GM18519 (cell line): ENCODE measurements around the gene ABCC6.
"Not testable (repeated sequence)": the region's sequence is repeated elsewhere in the genome, so short reads cannot be mapped to it uniquely, and the experiment has no call there.

Source experiments
- ATAC-seq: cut with Tn5 transposase; IDR thresholded peaks from one replicate; pipeline ENCODE4 v1.9.1; 2021; ENCODE audit warnings: mild to moderate bottlenecking, moderate library complexity; ENCODE audit not compliant: unreplicated experiment, low FRiP score

ABCC6 gene

GRCh38 chr16:16163571-16163970 is 59.7 kb downstream of the ABCC6 start:
- no peak for ATAC-seq

DNA sequence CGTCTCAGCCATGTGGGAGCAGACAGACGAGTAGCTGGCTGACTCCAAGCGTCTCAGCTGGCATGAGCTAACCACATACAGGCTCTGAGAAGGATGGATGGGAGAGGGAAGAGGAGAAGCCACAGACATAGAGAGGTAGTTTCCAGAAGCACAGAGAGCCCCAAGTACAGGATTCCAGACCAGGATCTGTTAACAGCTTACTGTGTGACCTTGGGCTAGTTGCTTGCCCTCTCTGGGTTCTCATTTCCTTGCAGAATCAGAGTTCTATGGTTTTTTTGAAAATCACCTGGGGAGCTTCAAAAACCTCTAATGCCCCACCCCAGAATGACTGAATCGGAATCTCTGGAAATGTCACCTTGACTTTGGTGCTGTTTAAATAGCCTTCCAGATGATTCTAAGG is 60.2 kb downstream of the ABCC6 start:
- no peak for ATAC-seq

GRCh38 chr16:16162591-16162990 is 60.7 kb downstream of the ABCC6 start:
- ATAC-seq, result no peak

DNA sequence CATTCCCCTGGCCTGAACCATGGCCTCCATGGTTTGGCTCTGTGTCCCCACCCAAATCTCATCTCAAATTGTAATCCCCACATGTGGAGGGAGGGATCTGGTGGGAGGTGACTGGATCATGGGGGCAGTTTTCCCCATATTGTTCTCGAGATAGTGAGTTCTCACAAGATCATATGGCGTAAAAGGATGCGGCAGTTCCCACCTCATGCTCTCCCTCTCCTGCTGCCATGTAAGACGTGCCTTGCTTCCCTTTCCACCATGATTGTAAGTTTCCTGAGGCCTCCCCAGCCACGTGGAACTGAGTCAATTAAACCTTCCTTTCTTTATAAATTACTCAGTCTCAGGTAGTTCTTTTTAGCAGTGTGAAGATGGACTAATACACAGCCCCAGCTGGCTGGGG is 61.5 kb downstream of the ABCC6 start:
- not testable (repeated sequence) for ATAC-seq

DNA sequence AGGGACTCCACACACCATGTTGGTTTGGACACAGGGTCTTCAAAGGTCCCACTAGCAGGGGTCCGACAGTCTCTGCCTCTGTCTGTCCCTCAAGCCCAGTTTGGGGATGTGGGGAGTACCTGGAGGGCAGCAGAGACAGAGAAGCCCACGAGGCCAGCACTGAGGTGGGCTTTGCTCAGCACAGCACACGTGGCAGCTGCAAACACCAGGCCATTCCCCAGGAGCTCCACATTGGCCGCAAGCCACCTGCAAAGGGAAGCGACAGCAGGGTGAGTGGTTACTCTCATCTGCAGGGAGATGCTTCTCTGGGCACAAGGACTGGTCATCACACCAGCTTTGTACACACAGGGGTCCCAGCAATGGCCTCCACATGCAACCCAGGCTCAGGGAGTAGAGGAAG is 62.0 kb downstream of the ABCC6 start:
- ATAC-seq, result no peak

DNA sequence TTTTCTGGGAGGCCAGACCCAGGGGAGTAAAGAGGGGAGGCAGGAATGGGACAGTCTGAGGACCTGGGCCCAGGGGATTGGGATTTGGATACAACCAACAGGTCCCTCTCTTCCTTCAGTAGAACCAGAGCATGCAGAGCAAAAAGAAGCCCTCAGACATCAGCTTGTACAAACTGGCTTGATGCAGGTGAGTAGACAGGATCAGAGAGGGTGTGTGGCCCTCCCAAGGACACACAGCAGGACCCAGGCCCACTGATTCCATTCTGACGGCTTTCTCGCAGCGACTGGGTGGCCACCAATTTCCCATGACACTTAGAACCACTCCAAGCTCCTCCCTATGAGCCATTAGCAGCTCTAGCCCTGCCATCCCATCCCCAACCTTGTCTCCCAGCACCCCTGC is 63.6 kb downstream of the ABCC6 start:
- ATAC-seq, result no peak

DNA sequence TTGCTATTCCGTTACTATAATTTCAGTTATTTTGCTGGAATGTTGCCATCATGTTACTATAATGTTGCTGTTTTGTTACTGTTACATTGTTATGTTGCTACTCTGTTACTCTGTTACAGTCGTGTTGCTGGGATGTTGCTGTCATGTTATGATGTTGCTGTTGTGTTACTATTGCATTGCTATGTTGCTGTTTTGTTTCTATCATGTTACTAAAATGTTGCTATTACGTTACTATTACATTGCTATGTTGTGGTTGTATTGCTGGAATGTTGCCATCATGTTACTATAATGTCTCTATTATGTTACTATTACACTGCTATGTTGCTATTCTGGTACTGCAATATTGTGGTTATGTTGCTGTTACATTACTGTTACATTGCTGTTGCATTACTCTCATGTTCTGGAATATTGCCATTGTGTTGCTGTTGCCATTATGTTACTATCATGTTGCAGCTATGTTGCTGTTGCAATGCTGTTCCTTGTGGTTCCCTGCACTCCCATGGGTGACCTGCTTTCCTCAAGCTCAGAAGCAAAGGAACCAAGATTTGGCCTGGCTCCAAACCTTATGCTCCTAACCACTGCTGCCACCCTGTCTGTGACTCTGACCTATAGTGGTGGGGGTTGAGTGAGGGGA is 64.4 kb downstream of the ABCC6 start:
- ATAC-seq, result no peak

DNA sequence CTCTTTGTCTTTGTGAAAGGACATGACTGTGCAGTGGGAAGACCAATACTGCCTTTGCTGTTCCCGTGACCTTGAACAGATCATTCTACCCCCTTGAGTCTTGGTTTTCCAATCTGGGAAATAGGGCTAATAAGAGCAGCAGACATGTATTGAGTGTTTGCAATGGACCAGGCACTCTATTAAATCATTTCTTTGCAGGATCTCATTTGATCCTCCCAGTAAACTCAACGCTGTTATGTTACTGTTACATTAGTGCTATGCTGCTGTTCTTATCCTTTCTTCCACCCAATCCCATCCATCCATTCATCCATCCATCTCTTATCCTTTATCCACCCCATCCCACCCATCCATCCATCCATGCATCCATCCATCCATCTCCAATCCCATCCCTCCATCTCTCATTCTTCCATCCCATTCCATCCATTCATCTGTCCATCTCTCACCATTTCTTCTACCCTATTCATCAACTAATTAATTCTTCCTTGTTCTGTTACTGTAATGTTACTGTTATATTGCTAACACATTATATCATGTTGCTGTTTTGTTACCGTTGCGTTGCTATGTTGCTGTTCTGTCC is 65.1 kb downstream of the ABCC6 start:
- no peak for ATAC-seq

DNA sequence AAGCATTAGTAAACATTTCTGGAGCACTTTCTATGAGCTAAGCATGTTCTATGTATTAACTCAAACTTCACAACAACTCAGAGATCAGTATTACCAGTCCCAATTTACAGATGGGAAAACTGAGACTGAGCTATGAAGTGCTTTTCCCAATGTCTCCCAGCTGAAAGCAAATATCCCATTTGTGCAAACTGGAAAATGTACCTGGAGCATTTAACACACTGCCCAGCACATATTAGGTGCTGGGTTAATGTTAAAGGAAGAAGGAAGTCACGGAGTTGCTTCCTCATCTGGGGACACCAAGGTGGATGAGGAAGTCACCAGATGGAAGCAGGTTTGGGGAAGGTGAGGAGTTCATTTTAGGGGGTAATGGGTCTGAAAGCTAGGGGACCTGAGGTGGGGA is 66.1 kb downstream of the ABCC6 start:
- ATAC-seq, result no peak

DNA sequence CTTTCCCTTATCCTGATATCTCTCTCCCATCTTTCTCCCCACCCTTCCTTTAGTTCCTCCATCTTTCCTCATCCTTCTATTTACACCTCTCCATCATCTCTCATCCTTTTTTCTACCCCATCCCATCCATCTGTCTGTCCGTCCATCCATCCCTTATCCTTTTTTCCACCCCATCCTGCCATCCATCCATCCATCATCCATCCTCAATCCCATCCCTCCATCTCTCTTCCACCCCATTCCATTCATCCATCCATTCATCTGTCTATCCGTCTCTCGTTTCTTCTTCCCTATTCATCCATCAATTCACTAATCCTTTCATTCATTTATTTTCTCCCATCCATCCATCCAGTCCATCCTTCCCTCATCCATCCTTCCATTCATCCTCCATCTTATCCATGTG is 68.1 kb downstream of the ABCC6 start:
- ATAC-seq, result no peak

GRCh38 chr16:16154281-16154951 is 68.9 kb downstream of the ABCC6 start:
- no peak for ATAC-seq

DNA sequence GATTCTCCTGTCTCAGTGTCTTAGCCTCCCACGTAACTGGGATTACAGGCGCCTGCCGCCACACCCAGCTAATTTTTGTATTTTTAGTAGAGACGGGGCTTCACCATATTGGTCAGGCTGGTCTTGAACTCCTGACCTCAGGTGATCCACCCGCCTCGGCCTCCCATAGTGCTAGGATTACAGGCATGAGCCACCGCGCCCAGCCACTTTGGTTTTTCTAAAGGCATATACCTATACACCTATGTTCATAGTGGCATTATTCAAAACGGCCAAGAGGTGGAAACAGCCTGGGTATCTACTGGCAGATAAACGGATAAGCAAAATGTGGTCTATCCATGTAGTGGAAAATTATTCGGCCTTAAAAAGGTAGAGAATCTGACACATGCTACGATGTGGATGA is 70.3 kb downstream of the ABCC6 start:
- ATAC-seq, result not testable (repeated sequence)

DNA sequence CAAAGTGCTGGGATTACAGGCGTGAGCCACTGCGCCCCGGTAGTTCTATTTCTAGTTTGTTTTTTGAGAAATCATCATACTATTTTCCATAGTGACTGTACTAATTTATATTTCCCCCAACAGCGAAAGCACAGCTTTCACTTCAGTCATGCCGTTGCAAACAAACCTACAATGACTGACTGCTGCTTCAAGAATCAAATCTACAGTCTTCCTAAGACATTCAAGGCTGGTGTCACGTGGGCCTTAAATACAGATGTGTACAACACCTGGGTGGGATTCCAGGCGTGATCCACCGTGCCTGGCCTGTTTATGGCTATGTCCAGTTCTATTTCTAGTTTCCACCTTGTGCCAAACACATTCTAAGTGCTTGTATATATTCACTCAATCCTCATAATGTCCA is 72.0 kb downstream of the ABCC6 start:
- ATAC-seq, result no peak

- ATAC-seq, result no peak
These were observed 72.5 kb downstream of the ABCC6 start for GRCh38 chr16:16150878-16151152.

- no peak for ATAC-seq
These were observed 73.0 kb downstream of the ABCC6 start for GRCh38 chr16:16150117-16150877.

- ATAC-seq, result no peak
These were observed 73.6 kb downstream of the ABCC6 start for GRCh38 chr16:16149710-16150116.

- ATAC-seq, result no peak
These were observed 74.5 kb downstream of the ABCC6 start for GRCh38 chr16:16148755-16149154.

DNA sequence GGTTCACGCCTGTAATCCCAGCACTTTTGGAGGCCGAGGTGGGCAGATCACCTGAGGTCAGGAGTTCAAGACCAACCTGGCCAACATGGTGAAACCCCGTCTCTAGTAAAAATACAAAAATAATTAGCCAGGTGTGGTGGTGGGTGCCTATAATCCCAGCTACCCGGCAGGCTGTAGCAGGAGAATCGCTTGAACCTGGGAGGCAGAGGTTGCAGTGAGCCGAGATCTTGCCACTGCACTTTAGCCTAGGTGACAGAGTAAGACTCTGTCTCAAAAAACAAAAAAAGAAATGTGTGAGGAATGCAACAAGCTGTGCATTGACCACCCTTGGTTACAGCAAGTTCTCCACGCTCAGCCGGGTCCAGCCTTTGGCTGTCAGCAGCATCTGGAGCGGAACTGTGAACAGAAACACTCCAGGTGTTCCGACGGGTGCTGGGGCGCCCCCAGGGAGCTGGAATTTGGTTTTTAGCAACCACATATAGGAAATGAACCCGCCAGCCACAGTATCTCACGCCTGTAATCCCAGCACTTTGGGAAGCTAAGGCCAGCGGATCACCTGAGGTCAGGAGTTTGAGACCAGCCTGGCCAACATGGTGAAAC is 75.2 kb downstream of the ABCC6 start:
- ATAC-seq, result not testable (repeated sequence)

GRCh38 chr16:16147316-16147999 is 75.8 kb downstream of the ABCC6 start:
- no peak for ATAC-seq

GRCh38 chr16:16146380-16147315 is 76.6 kb downstream of the ABCC6 start:
- no peak for ATAC-seq
